ENCODE measurements around the gene ADGRB3.

The ADGRB3 gene

GRCh38 chr6:68709882-68710281 lies 74.8 kb downstream of the ADGRB3 start:
- no peak for DNase-seq

- DNase-seq = no peak
Measured at GRCh38 chr6:68710496-68710895, 75.4 kb downstream of the ADGRB3 start.

DNA sequence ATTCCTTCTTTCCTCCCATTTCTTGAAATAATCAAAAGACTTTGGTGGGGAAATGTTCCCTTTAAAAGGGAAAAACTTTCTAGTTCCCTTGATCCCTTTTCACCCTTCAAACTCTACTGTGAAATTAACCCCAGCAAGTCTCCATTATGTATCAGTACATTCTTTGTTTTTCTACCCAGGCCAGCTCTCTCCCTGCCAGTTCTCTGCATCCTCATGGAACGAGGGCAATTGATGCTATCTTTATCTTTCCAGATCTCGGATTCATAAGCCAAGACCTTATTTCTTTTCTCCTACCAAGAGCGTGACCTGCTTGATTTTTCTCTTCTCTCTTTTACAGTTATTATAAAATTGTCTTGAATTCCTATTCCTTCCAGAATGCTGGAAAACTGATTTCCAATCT lies 75.8 kb downstream of the ADGRB3 start:
- no peak for DNase-seq

- DNase-seq = no peak
Measured at GRCh38 chr6:68711386-68712000, 76.4 kb downstream of the ADGRB3 start.

DNA sequence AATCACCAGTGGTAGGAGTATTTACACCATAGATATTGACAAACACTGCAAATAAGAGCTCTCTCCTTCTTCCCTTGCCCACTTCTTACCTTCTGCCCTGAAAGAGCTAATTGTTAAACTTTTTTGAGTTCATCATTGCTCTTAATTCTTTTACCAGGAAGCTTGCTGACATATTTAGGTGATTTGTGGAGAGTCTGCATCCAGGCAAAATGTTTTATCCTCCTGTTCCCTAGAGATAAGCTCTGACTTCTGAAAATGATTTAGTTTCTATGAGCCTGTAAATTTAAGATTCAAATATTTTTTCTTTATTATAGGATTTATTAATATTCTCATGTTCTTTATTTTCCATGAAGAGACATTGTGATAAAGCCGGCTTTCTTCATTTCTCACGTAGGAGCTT lies 81.5 kb downstream of the ADGRB3 start:
- no peak for DNase-seq

- peak; percentile 80 to 98 for DNase-seq
Measured at GRCh38 chr6:68718385-68719073, 83.4 kb downstream of the ADGRB3 start.

- no peak for DNase-seq
Measured at GRCh38 chr6:68719761-68720160, 84.7 kb downstream of the ADGRB3 start.

DNA sequence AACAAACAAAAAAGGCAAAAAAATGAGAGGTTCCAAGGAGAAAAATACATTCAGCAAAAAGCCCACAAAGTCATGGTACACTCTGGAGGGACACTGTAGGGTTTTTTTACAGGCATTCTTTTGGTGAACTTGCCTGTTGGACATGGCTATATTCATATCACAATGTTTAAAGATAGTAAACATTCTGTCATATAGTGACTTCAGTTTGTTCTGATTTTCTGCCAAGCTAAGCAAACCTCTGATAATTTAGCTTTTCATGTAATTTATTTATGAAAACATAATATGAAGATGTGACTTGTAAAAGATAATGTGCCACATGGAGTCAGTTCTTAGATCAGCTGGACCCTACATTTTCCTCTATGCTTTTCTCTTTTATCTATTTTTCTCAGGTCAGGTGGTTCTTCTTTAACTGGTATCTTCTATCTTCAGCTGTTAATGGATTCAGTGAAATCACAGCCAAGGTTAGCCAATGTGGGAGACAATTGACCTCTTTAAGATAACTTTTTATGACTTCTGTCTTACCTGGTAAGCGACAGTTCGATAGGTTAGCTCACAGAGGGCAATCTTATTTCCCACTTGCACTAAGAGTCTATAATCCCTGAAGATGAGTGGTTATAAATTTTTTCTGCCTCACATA lies 87.9 kb downstream of the ADGRB3 start:
- DNase-seq = no peak

- no peak for DNase-seq
Measured at GRCh38 chr6:68724060-68724459, 89.0 kb downstream of the ADGRB3 start.

DNA sequence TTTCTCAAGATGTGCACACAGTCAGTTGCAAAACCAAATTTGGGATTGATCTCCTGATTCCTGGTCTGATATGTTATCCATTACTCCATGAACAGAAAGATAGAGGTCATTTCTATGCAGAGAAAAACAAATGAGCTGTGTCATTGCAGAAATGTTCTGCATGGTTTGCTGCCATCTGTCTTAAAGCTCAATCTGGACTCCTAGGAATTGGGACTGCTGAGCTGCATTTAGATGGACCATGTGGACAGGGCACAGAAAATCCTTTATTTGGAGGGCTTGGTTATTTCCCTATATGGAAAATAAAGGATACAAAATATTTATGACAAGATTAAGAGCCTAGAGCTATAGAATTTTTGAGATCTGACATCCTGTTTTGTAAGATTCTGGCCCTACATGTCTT lies 91.3 kb downstream of the ADGRB3 start:
- DNase-seq = no peak

DNA sequence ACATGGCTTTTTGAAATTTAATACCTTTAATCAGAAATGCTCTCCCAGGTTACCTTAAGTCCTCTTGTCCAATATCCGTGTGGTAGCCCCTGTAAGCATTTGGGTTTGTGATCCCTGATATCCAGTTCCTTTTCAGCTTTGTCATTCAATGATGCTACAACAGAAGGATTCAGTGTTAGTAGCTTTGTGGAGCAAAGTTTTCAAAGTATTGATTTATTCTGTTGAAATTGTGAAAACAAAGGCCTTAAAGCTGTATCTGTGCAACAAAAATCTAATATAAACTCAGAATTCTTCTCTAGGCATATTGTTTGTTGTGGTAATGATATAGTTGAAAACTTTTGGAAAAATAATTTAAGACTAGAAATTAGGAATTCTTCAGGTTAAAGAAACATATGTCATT lies 91.9 kb downstream of the ADGRB3 start:
- DNase-seq = no peak

- DNase-seq = no peak
Measured at GRCh38 chr6:68727699-68728098, 92.6 kb downstream of the ADGRB3 start.

DNA sequence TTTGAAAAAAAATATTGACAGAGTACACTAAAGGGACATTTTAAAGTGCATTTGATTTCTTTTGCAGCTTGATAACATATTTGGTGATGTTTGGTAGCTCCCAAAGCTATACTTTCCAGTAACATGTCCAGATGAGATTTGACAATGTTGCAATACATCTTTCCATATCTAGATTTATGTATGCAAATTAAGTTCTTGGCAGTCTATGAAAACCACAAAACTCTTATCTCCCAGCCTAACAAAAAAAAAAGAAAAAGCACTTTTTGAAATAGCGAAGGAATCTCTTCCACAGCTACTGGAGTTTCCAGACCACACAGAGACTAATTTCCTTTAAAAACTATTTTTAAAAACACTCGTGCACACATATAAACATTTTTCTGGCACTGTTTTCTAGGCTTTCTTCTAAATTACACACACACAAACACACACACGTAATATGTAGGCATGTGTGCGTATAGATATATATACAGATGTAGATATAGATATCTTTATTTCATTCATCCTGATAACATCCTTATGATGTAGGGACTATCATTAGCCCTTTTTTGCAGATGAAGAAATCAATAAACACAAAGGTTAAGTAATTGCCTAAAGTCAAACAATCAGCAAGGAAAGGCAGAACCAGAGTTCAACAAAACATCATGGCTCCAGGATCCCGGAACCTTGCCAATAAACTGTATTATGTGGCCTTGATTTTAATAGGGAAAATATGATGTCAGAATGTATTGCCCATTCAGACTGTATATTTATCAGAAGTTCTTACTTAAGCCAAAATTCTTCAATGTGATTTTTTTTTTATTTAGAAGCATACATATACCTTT lies 93.3 kb downstream of the ADGRB3 start:
- no peak for DNase-seq

GRCh38 chr6:68729377-68729903 lies 94.4 kb downstream of the ADGRB3 start:
- no peak for DNase-seq

DNA sequence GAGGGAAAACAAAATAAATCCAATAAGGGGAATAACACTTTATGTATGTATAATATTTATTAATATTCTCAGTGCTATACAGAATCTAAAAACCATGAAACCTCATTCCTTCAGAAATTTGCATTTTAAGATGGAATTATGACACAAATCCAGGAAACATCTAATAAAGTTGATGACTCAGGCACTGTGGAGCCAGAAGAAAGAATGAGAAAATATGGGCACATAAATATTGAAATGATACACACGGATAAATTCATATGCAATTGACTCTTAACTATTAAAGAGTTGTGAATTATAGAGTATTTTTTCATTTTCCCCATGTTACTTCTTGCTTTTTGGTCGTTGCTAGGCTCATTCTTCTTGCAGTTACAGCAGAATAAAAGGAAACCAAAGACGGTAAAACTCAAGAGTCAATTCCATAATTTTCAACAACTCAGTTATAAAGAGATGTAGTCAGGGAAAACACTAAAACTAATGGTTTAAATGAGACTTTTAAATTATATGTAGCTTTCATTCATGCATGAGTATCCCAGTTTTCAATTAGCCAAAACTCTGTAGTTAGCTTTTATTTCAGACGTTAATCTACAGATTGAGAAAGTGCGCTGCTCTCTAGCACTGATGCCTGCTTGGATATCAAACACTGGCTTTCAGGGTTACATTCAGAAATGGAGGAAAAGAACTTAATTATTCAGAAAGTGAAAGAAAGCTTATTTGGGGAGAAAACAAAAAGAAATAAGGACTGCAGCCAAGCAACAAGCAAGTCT lies 95.4 kb downstream of the ADGRB3 start:
- DNase-seq = no peak

GRCh38 chr6:68732423-68732822 lies 97.3 kb downstream of the ADGRB3 start:
- DNase-seq = no peak

GRCh38 chr6:68735866-68736265 lies 100.8 kb downstream of the ADGRB3 start:
- DNase-seq = no peak

DNA sequence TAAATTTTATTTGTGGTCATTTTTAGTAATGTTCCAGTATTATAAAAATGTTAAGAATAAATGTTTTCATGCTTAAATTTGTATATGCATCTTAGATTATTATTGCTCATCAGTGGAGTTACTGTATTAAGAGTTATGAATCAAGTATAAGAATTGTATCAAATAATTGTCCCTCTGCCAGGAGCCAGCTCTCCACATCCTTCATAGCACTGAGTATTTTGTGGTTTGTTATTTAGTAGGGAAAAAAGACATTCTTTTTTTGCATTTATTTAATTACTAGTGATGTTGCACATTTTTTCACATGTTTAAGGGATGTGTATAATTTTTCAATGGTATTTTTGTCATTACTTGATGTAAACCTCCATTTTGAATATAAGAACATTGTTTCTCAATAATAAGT lies 102.0 kb downstream of the ADGRB3 start:
- DNase-seq = no peak

GRCh38 chr6:68738039-68738438 lies 103.0 kb downstream of the ADGRB3 start:
- DNase-seq = no peak

DNA sequence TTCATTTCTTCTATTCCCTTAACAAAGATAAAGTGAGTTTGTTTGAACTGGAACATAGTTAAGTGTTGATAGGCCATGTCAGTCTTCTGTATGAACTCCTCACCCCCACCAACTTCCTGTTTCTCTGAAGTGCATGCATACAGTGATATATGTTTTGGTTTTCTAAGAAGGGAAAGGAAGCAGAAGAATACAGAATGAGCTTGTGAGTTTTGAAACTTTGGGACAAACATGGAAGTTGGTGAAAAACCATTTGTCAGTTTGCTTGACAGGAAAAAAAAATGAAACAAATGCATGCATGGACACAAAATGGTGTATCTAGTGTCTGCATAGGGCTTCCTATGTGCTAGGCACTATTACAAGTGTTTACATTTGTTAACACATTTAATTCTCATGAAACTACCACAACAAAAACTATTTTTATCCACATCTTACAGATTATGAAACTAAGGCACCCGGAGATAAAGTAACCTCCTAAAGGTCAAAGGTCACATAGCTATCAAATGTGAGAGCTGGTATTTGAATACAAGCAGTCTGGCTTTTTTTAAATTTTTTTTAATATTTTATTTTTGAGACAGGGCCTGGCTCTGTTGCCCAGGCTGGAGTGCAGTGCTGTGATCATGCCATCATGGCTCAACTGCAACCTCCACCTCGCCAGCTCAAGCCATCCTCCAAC lies 105.9 kb downstream of the ADGRB3 start:
- no peak for DNase-seq

DNA sequence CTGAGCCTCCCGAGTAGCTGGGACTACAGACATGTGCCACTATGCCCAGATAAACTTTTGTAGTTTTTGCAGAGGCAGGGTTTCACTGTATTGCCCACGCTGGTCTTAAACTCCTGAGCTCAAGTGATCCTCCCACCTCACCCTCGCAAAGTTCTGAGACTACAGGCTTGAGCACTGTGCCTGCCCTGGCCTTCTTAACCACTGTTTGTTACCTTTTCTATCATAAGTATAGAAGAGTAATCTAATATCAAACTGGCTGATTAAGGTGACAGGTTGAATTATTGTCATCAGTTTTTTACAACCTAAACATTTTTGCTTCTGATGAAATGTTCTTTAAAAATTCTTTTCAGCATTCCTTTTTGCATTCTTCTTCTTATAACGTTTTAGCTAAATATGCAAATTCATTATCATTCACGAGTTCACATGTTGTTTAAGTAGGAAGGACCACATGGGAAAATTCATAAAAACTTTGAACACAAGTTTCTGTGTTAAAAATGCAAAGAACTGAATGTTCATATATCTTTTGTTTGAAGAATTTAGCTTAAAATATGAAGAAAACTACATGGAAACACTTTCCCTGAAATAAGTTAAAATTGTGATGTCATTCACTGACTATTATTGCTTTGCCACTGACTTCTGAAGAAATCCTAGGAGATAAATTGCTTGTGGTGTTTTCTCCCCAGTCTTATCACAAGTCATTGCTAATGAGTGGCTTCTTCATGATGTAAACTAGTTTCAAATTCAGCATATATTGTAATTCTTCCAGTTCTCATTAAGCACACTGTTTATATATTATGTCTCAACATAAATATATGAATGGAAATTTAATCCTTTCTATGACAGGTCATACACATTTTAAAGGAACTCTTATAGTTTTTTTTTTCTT lies 106.7 kb downstream of the ADGRB3 start:
- no peak for DNase-seq
